HG02763 (cell line): ENCODE measurements around the gene ANKMY1.
"Not testable (repeated sequence)": the region's sequence is repeated elsewhere in the genome, so short reads cannot be mapped to it uniquely, and the experiment has no call there.

Experiments used
- ATAC-seq: cut with Tn5 transposase; IDR thresholded peaks from one replicate; pipeline ENCODE4 v1.9.1; 2021; ENCODE audit warnings: mild to moderate bottlenecking, moderate library complexity; ENCODE audit not compliant: unreplicated experiment

Gene ANKMY1

GRCh38 chr2:240569523-240569997, 11.8 kb upstream of the ANKMY1 start:
- no peak for ATAC-seq

GRCh38 chr2:240568678-240569522, 11.1 kb upstream of the ANKMY1 start:
- peak; percentile 21 for ATAC-seq

GRCh38 chr2:240567872-240568677, 10.3 kb upstream of the ANKMY1 start, which contains the start of gene RNPEPL1:
RNPEPL1 (plus strand) TSS chr2:240568484; CDS start chr2:240568587, 103 bp downstream.
- ATAC-seq = peak; percentile 32

GRCh38 chr2:240567137-240567871, 9.5 kb upstream of the ANKMY1 start:
- ATAC-seq = no peak

GRCh38 chr2:240566203-240567136, 8.7 kb upstream of the ANKMY1 start:
- ATAC-seq = peak; percentile 44

GRCh38 chr2:240565333-240566202, 7.8 kb upstream of the ANKMY1 start:
- ATAC-seq = peak; percentile 21

GRCh38 chr2:240564561-240565332, 7.0 kb upstream of the ANKMY1 start:
- ATAC-seq = no peak

GRCh38 chr2:240563951-240564560, 6.3 kb upstream of the ANKMY1 start:
- no peak for ATAC-seq

- ATAC-seq = not testable (repeated sequence)
Measured at GRCh38 chr2:240563231-240563630, 5.4 kb upstream of the ANKMY1 start.

- ATAC-seq = no peak
Measured at GRCh38 chr2:240561325-240561971, 3.7 kb upstream of the ANKMY1 start.

GRCh38 chr2:240560480-240561324, 2.9 kb upstream of the ANKMY1 start:
- peak; percentile 54 for ATAC-seq

GRCh38 chr2:240560084-240560479, 2.3 kb upstream of the ANKMY1 start, which contains the start of gene DUSP28:
DUSP28 (plus strand) TSS chr2:240560357; CDS start chr2:240560685, 328 bp downstream.
- peak; percentile 61 for ATAC-seq

- ATAC-seq = no peak
Measured at GRCh38 chr2:240559286-240559685, 1.5 kb upstream of the ANKMY1 start.

- no peak for ATAC-seq
Measured at GRCh38 chr2:240558236-240558761, 511 bp upstream of the ANKMY1 start.

- no peak for ATAC-seq
Measured at GRCh38 chr2:240557101-240557751, 562 bp downstream of the ANKMY1 start.
